Activated naive CD8-positive, alpha-beta T cell treated with anti-CD3 and anti-CD28 coated beads, Interleukin-2, amount 10 ng/mL, durations not matched to agents 7 days and 5 days (primary cell): ENCODE results near the gene USP48. TPM values are rescaled to one million over a fixed set of nuclear protein-coding genes. Genes with fewer than 3 reads are reported as not detected.
"Not testable (repeated sequence)": the region's sequence is repeated elsewhere in the genome, so short reads cannot be mapped to it uniquely, and the experiment has no call there.

ENCODE experiments used
- ATAC-seq: fragments of 150-1000 bp; cut with Tn5 transposase; one replicate; pipeline ENCODE4 v1.10.0; 2021; ENCODE audit warnings: low read depth, moderate library complexity
- POLR2A ChIA-PET: fragments of 350-600 bp; sonication (Branson Sonifier 250); formaldehyde crosslinking; loops from one replicate; lab custom pipeline; 2021; ENCODE audit warnings: antibody characterized with exemption; lab: Charles Lee
- DNase-seq: peaks from one replicate; pipeline ENCODE4 v3.0.0; 2021
- H3K27ac Mint-ChIP-seq: one replicate; pipeline ENCODE4 v1.8.0; 2022; ENCODE audit warnings: mild to moderate bottlenecking, mixed read lengths
- H3K27me3 Mint-ChIP-seq: one replicate; pipeline ENCODE4 v1.8.0; 2022; ENCODE audit warnings: mild to moderate bottlenecking, moderate library complexity, mixed read lengths
- H3K36me3 Mint-ChIP-seq: one replicate; pipeline ENCODE4 v1.8.0; 2021; ENCODE audit warnings: mild to moderate bottlenecking, mixed read lengths
- H3K4me1 Mint-ChIP-seq: one replicate; pipeline ENCODE4 v1.8.0; 2021; ENCODE audit warnings: mixed read lengths
- H3K4me3 Mint-ChIP-seq: one replicate; pipeline ENCODE4 v1.8.0; 2022; ENCODE audit warnings: mild to moderate bottlenecking, moderate library complexity, mixed read lengths
- H3K9me3 Mint-ChIP-seq: one replicate; pipeline ENCODE4 v1.8.0; 2021; ENCODE audit warnings: mixed read lengths
- total RNA-seq, 2 experiments: library from RNA; stranded (reverse); gene quantifications; one replicate each; pipeline ENCODE4 v1.2.3, GENCODE V29; 2021

The USP48 gene
- total RNA-seq, 2 experiments from 2014 or later = 79.6 to 85.2 TPM

GRCh38 chr1:21775550-21775914 lies 7.4 kb downstream of the USP48 start:
- H3K9me3 Mint-ChIP-seq = peaks cover 1% of the 10 kb centered on the region
- H3K4me1 Mint-ChIP-seq = peaks cover 41% of the 10 kb centered on the region
- H3K4me3 Mint-ChIP-seq = no peak overlapping the region

DNA sequence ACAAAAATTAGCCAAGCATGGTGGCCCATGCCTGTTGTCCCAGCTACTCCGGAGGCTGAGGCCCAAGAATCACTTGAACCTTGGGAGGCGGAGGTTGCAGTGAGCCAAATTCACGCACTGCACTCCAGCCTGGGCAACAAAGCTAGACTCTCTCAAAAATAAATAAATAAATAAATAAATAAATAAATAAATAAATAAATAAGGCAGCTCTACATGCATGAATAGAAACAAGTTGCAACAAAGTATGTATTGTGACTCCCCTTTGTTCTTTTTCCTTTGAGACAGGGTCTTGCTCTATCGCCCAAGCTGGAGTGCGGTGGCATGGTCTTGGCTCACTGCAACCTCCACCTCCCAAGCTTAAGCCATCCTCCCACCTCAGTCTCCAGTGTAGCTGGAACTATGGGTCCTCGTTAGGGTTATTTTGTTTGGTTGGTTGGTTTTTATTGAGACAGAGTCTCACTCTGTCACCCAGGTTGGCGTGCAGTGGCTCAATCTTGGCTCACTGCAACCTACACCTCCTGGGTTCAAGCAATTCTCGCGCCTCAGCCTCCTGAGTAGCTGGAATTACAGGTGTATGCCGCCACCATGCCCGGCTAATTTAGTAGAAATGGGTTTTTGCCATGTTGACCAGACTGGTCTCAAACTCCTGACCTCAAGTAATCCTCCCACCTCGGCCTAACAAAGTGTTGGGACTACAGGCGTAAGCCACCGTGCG lies 8.0 kb downstream of the USP48 start:
- Mint-ChIP-seq H3K27me3 (no peaks in the 10 kb centered on the region), H3K9me3 (peaks cover 1% of the 10 kb centered on the region), H3K36me3 (peaks cover 28% of the 10 kb centered on the region), H3K4me1 (peaks cover 40% of the 10 kb centered on the region), H3K27ac (no peak overlapping the region), H3K4me3 (no peak overlapping the region)
- no peak for ATAC-seq
- POLR2A ChIA-PET = interaction anchor here (1.0 kb wide), 1 partner anchor 8 kb away, joined by 3 read pairs; the partner anchor contains the start of gene USP48
- DNase-seq = no peak

More at GRCh38 chr1:21775550-21775914, 7.4 kb downstream of the USP48 start:
- peak overlapping the region; percentile 21 for H3K27ac Mint-ChIP-seq
- ATAC-seq (no peak), DNase-seq (no peak)
- no peaks in the 10 kb centered on the region for H3K27me3 Mint-ChIP-seq
- POLR2A ChIA-PET = no interaction called here
- peaks cover 24% of the 10 kb centered on the region for H3K36me3 Mint-ChIP-seq

- Mint-ChIP-seq H3K4me1 (peaks cover 43% of the 10 kb centered on the region), H3K4me3 (peak overlapping the region; percentile 40), H3K27me3 (no peaks in the 10 kb centered on the region), H3K27ac (peak overlapping the region; percentile 68), H3K36me3 (peaks cover 31% of the 10 kb centered on the region), H3K9me3 (peaks cover 1% of the 10 kb centered on the region)
- DNase-seq (no peak), ATAC-seq (peak; percentile 70)
- POLR2A ChIA-PET = interaction anchor here (0.8 to 1.1 kb wide), 2 partner anchors 9 kb away, joined by 3 to 4 read pairs; no protein-coding TSS in a partner anchor
Measured at GRCh38 chr1:21773585-21773984, 9.4 kb downstream of the USP48 start.

DNA sequence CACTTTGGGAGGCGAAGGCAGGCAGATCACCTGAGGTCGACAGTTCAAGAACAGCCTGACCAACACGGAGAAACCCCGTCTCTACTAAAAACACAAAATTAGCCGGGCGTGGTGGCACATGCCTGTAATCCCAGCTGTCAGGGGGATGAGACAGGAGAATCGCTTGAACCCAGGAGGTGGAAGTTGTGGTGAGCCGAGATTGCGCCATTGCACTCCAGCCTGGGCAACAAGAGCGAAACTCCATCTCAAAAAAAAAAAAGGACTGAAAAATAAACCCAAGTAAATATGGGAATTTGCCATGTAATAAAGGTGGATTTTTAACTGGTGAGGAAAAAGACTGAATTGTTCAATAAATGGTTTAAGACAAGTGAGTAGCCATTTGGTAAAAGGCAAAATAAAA lies 11.3 kb downstream of the USP48 start:
- H3K9me3 Mint-ChIP-seq, H3K27me3 Mint-ChIP-seq, H3K4me3 Mint-ChIP-seq, H3K27ac Mint-ChIP-seq, ATAC-seq, DNase-seq: not testable (repeated sequence)
- Mint-ChIP-seq H3K4me1 (peaks cover 37% of the 10 kb centered on the region), H3K36me3 (peaks cover 20% of the 10 kb centered on the region)
- POLR2A ChIA-PET = interaction anchor here (2.3 kb wide), 1 partner anchor 11 kb away, joined by 8 read pairs; the partner anchor contains the start of gene USP48

DNA sequence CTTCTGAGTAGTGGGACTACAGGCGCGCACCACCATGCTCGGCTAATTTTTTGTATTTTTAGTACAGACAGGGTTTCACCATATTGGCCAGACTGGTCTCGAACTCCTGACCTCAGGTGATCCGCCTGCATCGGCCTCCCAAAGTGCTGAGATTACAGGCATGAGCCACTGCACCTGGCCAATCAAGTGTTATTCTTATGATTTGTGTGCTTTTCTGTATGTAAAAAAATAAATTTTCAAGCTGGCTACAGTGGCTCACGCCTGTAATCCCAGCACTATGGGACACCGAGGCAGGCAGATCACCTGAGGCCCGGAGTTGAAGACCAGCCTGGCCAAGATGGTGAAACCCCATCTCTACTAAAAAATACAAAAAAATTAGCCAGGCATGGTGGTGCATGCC lies 12.3 kb downstream of the USP48 start:
- ATAC-seq, H3K27ac Mint-ChIP-seq, DNase-seq, H3K27me3 Mint-ChIP-seq, H3K9me3 Mint-ChIP-seq, H3K4me3 Mint-ChIP-seq: not testable (repeated sequence)
- peaks cover 15% of the 10 kb centered on the region for H3K36me3 Mint-ChIP-seq
- H3K4me1 Mint-ChIP-seq = peaks cover 37% of the 10 kb centered on the region
- POLR2A ChIA-PET = interaction anchor here (0.7 to 2.3 kb wide), 2 partner anchors 12 to 104 kb away, joined by 3 to 8 read pairs; partner anchors contain the start of gene USP48

- Mint-ChIP-seq H3K9me3 (no peaks in the 10 kb centered on the region), H3K27ac (no peak overlapping the region), H3K4me3 (no peak overlapping the region), H3K36me3 (peaks cover 15% of the 10 kb centered on the region), H3K27me3 (no peaks in the 10 kb centered on the region), H3K4me1 (peaks cover 39% of the 10 kb centered on the region)
- DNase-seq (no peak), ATAC-seq (no peak)
- POLR2A ChIA-PET = interaction anchor here (0.7 to 2.3 kb wide), 2 partner anchors 12 to 103 kb away, joined by 3 to 8 read pairs; partner anchors contain the start of gene USP48
Measured at GRCh38 chr1:21770201-21770600, 12.7 kb downstream of the USP48 start.

GRCh38 chr1:21767106-21767505 lies 15.8 kb downstream of the USP48 start:
- peaks cover 39% of the 10 kb centered on the region for H3K4me1 Mint-ChIP-seq
- POLR2A ChIA-PET, H3K4me3 Mint-ChIP-seq, ATAC-seq, DNase-seq, H3K36me3 Mint-ChIP-seq, H3K9me3 Mint-ChIP-seq, H3K27me3 Mint-ChIP-seq, H3K27ac Mint-ChIP-seq: not testable (repeated sequence)

DNA sequence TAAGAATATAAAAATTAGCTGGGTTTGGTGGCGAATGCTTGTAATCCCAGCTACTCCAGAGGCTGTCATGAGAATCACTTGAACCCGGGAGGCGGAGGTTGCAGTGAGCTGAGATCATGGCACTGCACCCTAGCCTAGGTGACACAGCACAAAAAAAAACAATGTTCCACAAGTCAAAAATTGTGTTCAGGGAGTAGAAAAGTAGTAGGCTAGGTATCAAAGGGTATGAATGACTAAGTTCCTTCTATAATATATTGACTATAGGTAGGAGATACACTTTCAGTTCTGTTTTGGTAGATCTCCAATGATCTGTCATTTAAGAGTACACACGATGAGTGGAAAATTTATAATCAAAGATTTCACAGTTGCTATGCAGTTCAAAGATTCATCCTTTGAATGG lies 16.7 kb downstream of the USP48 start:
- ATAC-seq = no peak
- POLR2A ChIA-PET = no interaction called here
- peaks cover 39% of the 10 kb centered on the region for H3K4me1 Mint-ChIP-seq
- H3K27ac Mint-ChIP-seq = no peak overlapping the region
- DNase-seq = no peak
- H3K4me3 Mint-ChIP-seq = no peak overlapping the region
- H3K27me3 Mint-ChIP-seq = no peaks in the 10 kb centered on the region
- H3K9me3 Mint-ChIP-seq = no peaks in the 10 kb centered on the region
- H3K36me3 Mint-ChIP-seq = peaks cover 9% of the 10 kb centered on the region

DNA sequence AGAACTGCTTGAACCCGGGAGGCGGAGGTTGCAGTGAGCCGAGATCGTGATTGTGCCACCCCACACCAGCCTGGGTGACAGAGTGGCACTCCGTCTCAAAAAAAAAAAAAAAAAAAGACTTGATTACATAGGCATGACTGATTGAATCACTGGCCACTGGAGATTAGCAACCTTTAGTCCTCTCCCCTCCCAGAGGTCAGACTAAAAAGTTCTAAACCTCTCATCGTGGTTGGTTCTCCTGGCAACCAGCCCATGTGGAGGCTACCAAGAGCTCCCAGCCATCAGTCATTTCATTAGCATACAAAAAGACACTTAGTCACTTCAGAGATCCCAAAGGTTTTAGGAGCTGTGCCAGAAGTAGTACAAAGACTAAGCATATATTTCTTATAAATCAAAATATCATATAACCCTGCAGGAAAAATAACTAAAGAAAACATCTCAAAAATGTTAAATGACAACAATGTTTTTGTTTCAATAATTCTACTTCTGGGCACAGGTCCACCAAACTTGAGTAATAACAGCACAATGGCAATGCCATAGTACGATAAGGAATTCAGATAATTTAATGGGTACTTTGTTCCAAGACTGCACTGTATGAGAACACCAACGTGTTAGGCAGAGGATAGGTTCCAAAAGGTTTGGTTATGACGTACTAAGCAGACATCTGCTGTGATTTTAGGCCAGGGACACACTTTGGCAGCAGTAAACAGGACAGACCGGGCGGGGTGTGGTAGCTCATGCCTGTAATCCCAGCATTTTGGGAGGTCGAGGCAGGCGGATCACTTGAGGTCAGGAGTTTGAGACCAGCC lies 18.1 kb downstream of the USP48 start:
- Mint-ChIP-seq H3K36me3 (peaks cover 5% of the 10 kb centered on the region), H3K4me3 (no peak overlapping the region), H3K27me3 (no peaks in the 10 kb centered on the region), H3K27ac (no peak overlapping the region), H3K9me3 (no peaks in the 10 kb centered on the region), H3K4me1 (peaks cover 35% of the 10 kb centered on the region)
- POLR2A ChIA-PET = no interaction called here
- no peak for ATAC-seq
- DNase-seq = no peak

GRCh38 chr1:21763694-21764419 lies 19.1 kb downstream of the USP48 start:
- POLR2A ChIA-PET = interaction anchor here (0.7 kb wide), 1 partner anchor 20 kb away, joined by 3 read pairs; the partner anchor contains the start of gene USP48
- Mint-ChIP-seq H3K4me3 (no peak overlapping the region), H3K27me3 (no peaks in the 10 kb centered on the region), H3K9me3 (no peaks in the 10 kb centered on the region), H3K27ac (no peak overlapping the region), H3K36me3 (peaks cover 1% of the 10 kb centered on the region), H3K4me1 (peaks cover 32% of the 10 kb centered on the region)
- no peak for DNase-seq
- no peak for ATAC-seq

GRCh38 chr1:21763236-21763635 lies 19.7 kb downstream of the USP48 start:
- Mint-ChIP-seq H3K27ac (no peak overlapping the region), H3K27me3 (no peaks in the 10 kb centered on the region)

DNA sequence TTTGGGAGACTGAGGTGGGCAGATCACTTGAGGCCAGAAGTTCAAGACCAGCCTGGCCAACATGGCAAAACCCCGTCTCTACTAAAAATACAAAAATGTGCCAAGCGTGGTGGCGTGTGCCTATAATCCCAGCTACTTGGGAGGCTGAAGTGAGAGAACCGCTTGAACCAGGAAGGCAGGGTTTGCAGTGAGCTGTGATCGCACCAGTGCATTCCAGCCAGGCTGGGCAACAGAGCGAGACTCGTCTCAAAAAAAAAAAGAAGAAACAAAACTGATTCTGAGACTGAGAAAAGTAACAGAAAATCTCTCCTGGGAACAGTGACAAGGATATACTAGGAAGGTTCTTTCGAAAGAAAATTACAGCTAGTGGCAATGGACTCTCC lies 20.9 kb downstream of the USP48 start:
- DNase-seq (no peak), ATAC-seq (no peak)
- no peaks in the 10 kb centered on the region for H3K27me3 Mint-ChIP-seq
- no peak overlapping the region for H3K27ac Mint-ChIP-seq
- POLR2A ChIA-PET = no interaction called here
- H3K4me1 Mint-ChIP-seq = peaks cover 24% of the 10 kb centered on the region
- no peaks in the 10 kb centered on the region for H3K9me3 Mint-ChIP-seq
- H3K36me3 Mint-ChIP-seq = no peaks in the 10 kb centered on the region
- H3K4me3 Mint-ChIP-seq = no peak overlapping the region

More at GRCh38 chr1:21763236-21763635, 19.7 kb downstream of the USP48 start:
- H3K4me3 Mint-ChIP-seq = no peak overlapping the region
- POLR2A ChIA-PET = interaction anchor here (0.7 kb wide), 1 partner anchor 20 kb away, joined by 3 read pairs; the partner anchor contains the start of gene USP48
- no peaks in the 10 kb centered on the region for H3K9me3 Mint-ChIP-seq
- H3K36me3 Mint-ChIP-seq = no peaks in the 10 kb centered on the region
- ATAC-seq (no peak), DNase-seq (no peak)
- H3K4me1 Mint-ChIP-seq = peaks cover 25% of the 10 kb centered on the region

DNA sequence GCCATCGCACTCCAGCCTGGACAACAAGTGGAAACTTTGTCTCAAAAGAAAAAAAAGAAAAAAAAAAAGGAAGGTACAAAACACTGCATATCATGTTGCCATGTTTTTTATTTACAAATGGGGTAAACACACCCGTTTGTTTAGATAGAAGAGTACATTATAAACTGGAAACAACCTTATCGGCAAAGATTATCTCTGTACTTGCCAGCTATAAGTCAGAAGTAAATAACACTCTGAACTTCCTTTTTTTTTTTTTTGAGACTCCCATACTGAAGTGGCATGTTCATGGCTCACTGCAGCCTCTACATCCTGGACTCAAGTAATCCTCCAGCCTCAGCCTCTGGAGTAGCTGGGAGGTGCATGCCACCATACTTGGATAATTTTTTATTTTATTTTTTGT lies 21.9 kb downstream of the USP48 start:
- Mint-ChIP-seq H3K27ac (no peak overlapping the region), H3K4me3 (no peak overlapping the region), H3K4me1 (peaks cover 18% of the 10 kb centered on the region), H3K9me3 (no peaks in the 10 kb centered on the region), H3K27me3 (no peaks in the 10 kb centered on the region), H3K36me3 (no peaks in the 10 kb centered on the region)
- DNase-seq (no peak), ATAC-seq (no peak)
- POLR2A ChIA-PET = no interaction called here
